Endodermal cell (in vitro differentiated cells): Measurements from ENCODE around the gene BEST1. TPM values are rescaled to one million over a fixed set of nuclear protein-coding genes. Genes with fewer than 3 reads are reported as not detected.

Experiments
- DNase-seq: peaks from one replicate; pipeline ENCODE4 v3.0.0-alpha.2; 2017
- H3K27ac ChIP-seq: 2 replicates; pipeline ENCODE4 v1.5.1; 2013; ENCODE audit warnings: mild to moderate bottlenecking, low read depth, low read length, moderate library complexity
- H3K27me3 ChIP-seq: 2 replicates; pipeline ENCODE4 v1.6.1; 2013; ENCODE audit warnings: mild to moderate bottlenecking, low read length, moderate library complexity; ENCODE audit not compliant: insufficient read depth, control insufficient read depth, poor library complexity, severe bottlenecking
- H3K36me3 ChIP-seq: 2 replicates; pipeline ENCODE4 v1.7.0; 2013; ENCODE audit warnings: mild to moderate bottlenecking, low read length, moderate library complexity; ENCODE audit not compliant: control insufficient read depth, insufficient read depth
- H3K4me1 ChIP-seq: one replicate; pipeline ENCODE4 v1.7.0; 2013; ENCODE audit warnings: low read length; ENCODE audit not compliant: control insufficient read depth, insufficient read depth
- H3K4me3 ChIP-seq: 2 replicates; pipeline ENCODE4 v1.5.1; 2013; ENCODE audit warnings: mild to moderate bottlenecking, low read length, moderate library complexity
- H3K9ac ChIP-seq: 2 replicates; pipeline ENCODE4 v1.6.1; 2013; ENCODE audit warnings: mild to moderate bottlenecking, low read length, moderate library complexity; ENCODE audit not compliant: poor library complexity, severe bottlenecking; ENCODE audit errors: extremely low read depth
- H3K9me3 ChIP-seq: 2 replicates; pipeline ENCODE4 v1.6.1; 2013; ENCODE audit warnings: mild to moderate bottlenecking, low read length, moderate library complexity; ENCODE audit not compliant: control insufficient read depth
- H3K27ac Mint-ChIP-seq: 2 replicates; pipeline ENCODE4 v1.8.0; 2020; ENCODE audit warnings: mixed read lengths
- H3K27me3 Mint-ChIP-seq: 2 replicates; pipeline ENCODE4 v1.8.0; 2021; ENCODE audit warnings: mild to moderate bottlenecking, mixed read lengths; ENCODE audit not compliant: insufficient read depth
- H3K36me3 Mint-ChIP-seq: 2 replicates; pipeline ENCODE4 v1.8.0; 2020; ENCODE audit warnings: low read depth, mixed read lengths
- H3K4me1 Mint-ChIP-seq: 2 replicates; pipeline ENCODE4 v1.8.0; 2020; ENCODE audit warnings: mixed read lengths
- H3K4me3 Mint-ChIP-seq: 2 replicates; pipeline ENCODE4 v1.8.0; 2020; ENCODE audit warnings: mild to moderate bottlenecking, moderate library complexity, mixed read lengths
- H3K9me3 Mint-ChIP-seq: 2 replicates; pipeline ENCODE4 v1.8.0; 2020; ENCODE audit warnings: mild to moderate bottlenecking, mixed read lengths
- CTCF ChIP-seq: fragments of 200-600 bp; sonication (generic); conservative IDR thresholded peaks from 2 replicates; pipeline ENCODE4 v1.5.0; 2021; ENCODE audit warnings: antibody characterized with exemption, mild to moderate bottlenecking
- WGBS, 2 experiments: methylation state at CpG; one replicate each; pipeline versions ENCODE4 v1.1.5 to v1.1.7; 2013; ENCODE audit warnings: missing lambda C conversion rate in 2 of 2, mixed read lengths in 1 of 2; ENCODE audit not compliant: insufficient coverage in 1 of 2, insufficient read length in 1 of 2; 5-methylcytosine and 5-hydroxymethylcytosine counted together
- total RNA-seq, 2 donors: library from RNA; stranded (reverse); fragmentation: NEBNext Ultra II Directional in 1 of 2; extraction: Animal tissue kit (Norgen Biotek cat#: 25700) in 1 of 2; gene quantifications; 2 replicates in 1 of 2; 3 replicates in 1 of 2; pipeline ENCODE4 v1.2.1, GENCODE V29; 2021

The BEST1 gene
- total RNA-seq, 2 donors from 2014 or later: 0.26 to 0.40 TPM

- peaks cover 12% of the 10 kb centered on the region for H3K4me1 ChIP-seq
- no peak overlapping the region for H3K9ac ChIP-seq
- Mint-ChIP-seq H3K27me3 (peaks cover 10% of the 10 kb centered on the region), H3K4me3 (no peak overlapping the region), H3K36me3 (no peaks in the 10 kb centered on the region), H3K4me1 (peaks cover 34% of the 10 kb centered on the region), H3K27ac (peak overlapping the region; percentile 59), H3K9me3 (no peaks in the 10 kb centered on the region)
- peak; percentile 48 for DNase-seq
- TF ChIP-seq CTCF: no peak
- H3K27ac ChIP-seq: no peak overlapping the region
- H3K36me3 ChIP-seq: no peaks in the 10 kb centered on the region
- 80 to 85% methylated on average over 12 to 14 of the region's 14 CpGs for WGBS, 2 experiments
- H3K27me3 ChIP-seq: no peaks in the 10 kb centered on the region
- H3K4me3 ChIP-seq: no peak overlapping the region
- no peaks in the 10 kb centered on the region for H3K9me3 ChIP-seq
Observed at GRCh38 chr11:61974766-61975631, 24.8 kb downstream of the BEST1 start.

- no peak for DNase-seq
- no peaks in the 10 kb centered on the region for H3K36me3 Mint-ChIP-seq
- H3K27ac Mint-ChIP-seq: no peak overlapping the region
- peaks cover 38% of the 10 kb centered on the region for H3K4me1 Mint-ChIP-seq
- peaks cover 12% of the 10 kb centered on the region for H3K4me1 ChIP-seq
- 92 to 98% methylated on average over 11 to 15 of the region's 15 CpGs for WGBS, 2 experiments
- TF ChIP-seq CTCF: no peak
- no peak overlapping the region for H3K4me3 Mint-ChIP-seq
- H3K27me3 Mint-ChIP-seq: peaks cover 17% of the 10 kb centered on the region
- no peaks in the 10 kb centered on the region for H3K36me3 ChIP-seq
- H3K27ac ChIP-seq: no peak overlapping the region
- H3K9me3 ChIP-seq: no peaks in the 10 kb centered on the region
- no peak overlapping the region for H3K4me3 ChIP-seq
- H3K27me3 ChIP-seq: no peaks in the 10 kb centered on the region
- H3K9ac ChIP-seq: no peak overlapping the region
- no peaks in the 10 kb centered on the region for H3K9me3 Mint-ChIP-seq
Observed at GRCh38 chr11:61975638-61976419, 25.7 kb downstream of the BEST1 start.

GRCh38 chr11:61976420-61976800, 26.3 kb downstream of the BEST1 start:
- no peak for TF ChIP-seq CTCF
- no peak overlapping the region for H3K27ac Mint-ChIP-seq
- H3K4me1 ChIP-seq: peaks cover 12% of the 10 kb centered on the region

More at GRCh38 chr11:61976420-61976800, 26.3 kb downstream of the BEST1 start:
- H3K4me3 ChIP-seq: no peak overlapping the region
- Mint-ChIP-seq H3K4me1 (peaks cover 37% of the 10 kb centered on the region), H3K4me3 (no peak overlapping the region), H3K9me3 (no peaks in the 10 kb centered on the region), H3K36me3 (no peaks in the 10 kb centered on the region), H3K27me3 (peaks cover 23% of the 10 kb centered on the region)
- no peaks in the 10 kb centered on the region for H3K36me3 ChIP-seq
- no peak for DNase-seq
- no peak overlapping the region for H3K9ac ChIP-seq
- no peak overlapping the region for H3K27ac ChIP-seq
- WGBS, 2 experiments: 90 to 94% methylated on average over 5 to 8 of the region's 8 CpGs
- no peaks in the 10 kb centered on the region for H3K27me3 ChIP-seq
- no peaks in the 10 kb centered on the region for H3K9me3 ChIP-seq
